Stimulated activated CD8-positive, alpha-beta memory T cell treated with anti-CD3 and anti-CD28 coated beads, Interleukin-4, amount 100 ng/mL, for 1 hour (primary cell): ENCODE data around the gene STAT4.
A peak's percentile ranks its signal among the peaks of the same experiment; 100 is the strongest.

Source experiments
- DNase-seq, 2 donors: peaks; one replicate each; pipeline ENCODE4 v3.0.0-alpha.2; 2020; ENCODE audit warnings: low read depth in 2 of 2, low spot score in 1 of 2

The STAT4 gene, protein sequence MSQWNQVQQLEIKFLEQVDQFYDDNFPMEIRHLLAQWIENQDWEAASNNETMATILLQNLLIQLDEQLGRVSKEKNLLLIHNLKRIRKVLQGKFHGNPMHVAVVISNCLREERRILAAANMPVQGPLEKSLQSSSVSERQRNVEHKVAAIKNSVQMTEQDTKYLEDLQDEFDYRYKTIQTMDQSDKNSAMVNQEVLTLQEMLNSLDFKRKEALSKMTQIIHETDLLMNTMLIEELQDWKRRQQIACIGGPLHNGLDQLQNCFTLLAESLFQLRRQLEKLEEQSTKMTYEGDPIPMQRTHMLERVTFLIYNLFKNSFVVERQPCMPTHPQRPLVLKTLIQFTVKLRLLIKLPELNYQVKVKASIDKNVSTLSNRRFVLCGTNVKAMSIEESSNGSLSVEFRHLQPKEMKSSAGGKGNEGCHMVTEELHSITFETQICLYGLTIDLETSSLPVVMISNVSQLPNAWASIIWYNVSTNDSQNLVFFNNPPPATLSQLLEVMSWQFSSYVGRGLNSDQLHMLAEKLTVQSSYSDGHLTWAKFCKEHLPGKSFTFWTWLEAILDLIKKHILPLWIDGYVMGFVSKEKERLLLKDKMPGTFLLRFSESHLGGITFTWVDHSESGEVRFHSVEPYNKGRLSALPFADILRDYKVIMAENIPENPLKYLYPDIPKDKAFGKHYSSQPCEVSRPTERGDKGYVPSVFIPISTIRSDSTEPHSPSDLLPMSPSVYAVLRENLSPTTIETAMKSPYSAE

DNA sequence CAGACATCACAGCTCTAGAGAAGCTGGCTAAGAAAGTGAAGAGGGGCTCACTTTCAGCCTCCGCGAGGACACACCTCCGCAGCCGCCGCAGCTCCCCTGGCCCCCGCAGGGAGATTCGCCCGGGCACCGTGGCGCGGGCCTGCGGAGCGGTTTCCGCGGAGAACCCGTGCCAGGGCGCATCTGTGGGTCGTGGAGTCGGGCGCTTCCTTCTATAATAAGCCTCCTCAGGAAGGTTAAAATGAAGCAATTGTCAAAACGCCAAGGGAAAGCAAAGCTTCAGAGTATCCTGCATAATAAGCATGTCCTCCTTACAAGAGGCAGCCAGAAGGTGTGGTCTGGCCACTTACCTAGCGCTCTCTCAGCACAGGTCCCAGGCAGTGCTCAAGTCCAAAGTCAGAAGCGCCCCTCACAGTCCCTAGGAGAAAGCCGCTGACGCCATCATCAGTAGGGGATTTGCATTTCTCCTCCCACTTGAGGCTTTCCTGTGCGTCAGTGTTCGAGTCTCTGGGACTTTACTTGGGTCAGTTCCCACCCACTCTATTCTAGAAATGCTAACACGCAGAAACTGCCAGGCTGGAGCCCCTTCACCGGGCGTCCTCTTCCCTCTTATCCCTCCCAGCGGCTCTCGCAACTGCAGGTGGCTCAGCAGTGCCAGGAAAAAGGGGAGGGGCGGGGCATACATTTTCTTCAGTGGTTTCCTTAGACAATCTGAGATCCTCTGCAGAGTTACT, at the start of gene STAT4:
TSS of gene STAT4 (minus strand) at position 395 of the 731 bp plus-strand sequence. CDS start 2,791 bp downstream, outside the sequence.
- peak; percentile 57 to 66 for DNase-seq

DNA sequence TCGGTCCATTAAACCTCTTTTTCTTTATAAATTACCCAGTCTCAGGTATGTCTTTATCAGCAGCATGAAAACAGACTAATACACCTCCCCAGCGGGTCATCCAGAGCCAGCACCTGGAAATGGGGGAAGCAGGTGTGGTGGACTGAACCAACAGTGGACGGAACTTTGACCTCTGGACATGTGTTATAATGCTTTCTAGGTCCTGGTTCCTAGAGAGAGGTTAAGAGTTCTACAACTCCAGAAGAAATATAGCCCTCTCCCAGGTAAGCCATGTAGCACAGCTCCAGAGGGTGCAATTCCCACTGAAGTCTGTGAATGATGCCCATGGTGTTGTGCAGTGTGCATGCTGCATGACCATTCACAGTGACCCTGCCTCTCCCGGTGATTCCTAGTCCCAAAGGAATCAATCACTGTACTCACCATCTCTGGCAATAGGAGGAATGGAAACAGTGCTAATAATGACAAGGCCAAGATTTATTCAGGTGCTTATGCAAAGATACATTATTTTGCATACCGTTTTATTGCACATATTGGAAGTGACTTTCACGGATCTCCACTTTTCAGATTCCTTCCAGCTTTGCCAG, 49.2 kb upstream of the STAT4 start:
- no peak for DNase-seq

DNA sequence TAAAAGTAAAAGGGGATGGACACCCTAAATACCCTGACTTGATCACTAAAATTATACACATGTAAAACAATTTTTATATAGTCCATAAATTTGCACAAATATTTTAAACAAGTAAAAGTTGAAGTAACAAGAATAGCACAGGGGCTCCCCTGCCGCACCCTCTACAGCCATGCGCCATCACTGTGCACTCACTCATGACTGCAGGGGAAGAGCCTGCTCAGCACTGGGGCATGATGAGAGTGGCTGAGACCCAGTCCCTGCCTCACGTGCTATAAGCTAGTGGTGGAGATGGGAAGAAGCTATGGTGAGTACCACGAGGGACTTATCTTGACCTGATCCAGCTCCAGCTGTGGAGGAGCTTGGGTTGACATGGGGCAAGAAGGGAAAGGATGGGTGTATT, 47.5 kb upstream of the STAT4 start:
- DNase-seq: no peak

DNA sequence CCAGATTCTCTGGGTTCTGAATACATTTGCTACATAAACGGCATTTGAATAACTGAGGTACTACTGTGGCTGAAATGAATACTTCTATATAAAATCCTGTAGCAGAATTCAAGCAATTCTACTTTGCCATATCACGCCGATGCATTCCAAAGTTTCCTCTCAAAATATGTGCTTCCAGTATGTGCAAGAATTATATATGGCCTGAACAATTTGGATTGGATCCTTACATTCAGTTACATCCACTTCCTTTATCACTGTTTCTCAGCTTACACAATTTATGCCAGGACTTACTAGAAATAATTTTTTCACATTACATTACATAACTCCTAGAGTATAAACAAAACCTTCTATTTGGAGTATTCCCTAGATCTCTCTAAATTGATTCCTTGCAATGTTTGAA, 46.3 kb upstream of the STAT4 start:
- DNase-seq: no peak

DNA sequence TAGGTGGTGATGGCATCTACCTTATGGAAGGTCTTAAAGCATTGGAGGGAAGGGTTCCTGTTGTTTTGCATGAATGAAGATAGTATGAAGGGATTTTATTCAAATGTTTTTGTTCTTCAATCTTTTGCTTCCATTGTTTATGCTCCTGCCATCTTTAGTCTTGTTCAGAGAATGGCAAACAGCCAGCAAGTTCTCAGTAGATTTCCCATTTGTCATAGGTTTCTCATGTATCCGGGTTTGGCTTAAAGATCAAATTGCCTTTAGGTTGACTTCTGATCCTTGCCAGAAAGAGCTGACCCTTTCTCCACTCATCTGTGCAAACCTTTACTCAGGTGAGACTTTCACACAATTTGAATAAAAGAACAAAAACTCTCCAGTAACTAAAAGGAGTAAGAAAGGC, 44.2 kb upstream of the STAT4 start:
- DNase-seq: no peak

DNA sequence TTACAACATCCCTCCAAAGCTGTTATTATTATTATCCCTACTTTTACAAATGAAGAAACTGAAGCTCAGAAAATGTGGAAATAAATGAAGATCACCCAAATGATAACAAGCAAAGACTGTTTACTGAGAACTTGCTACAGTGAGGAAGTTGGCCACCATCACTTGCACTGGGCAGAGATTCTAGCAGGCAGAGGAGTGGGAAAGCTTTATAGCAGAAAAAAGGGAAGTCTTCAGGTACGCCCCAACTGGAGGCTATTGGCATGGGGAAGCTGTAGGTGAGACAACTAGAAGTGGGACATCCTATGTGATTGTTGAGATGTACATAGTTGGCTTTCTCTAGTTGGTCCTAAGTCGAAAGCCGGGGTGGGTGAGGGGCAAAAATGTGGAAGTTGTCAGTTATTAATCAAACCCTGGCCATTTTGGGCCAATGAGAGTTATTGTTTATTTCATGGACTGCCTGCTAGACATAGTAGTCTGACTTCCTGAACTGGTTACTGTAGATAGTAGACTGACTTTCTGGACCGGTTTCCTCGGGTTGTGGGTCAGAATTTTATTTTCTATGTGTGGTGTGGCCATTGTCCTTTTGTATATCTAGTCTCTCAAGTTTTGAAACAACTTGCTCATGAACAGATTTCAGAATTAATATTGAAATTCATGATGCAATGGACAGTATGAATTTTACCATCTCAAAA, 40.2 kb upstream of the STAT4 start:
- DNase-seq: no peak

DNA sequence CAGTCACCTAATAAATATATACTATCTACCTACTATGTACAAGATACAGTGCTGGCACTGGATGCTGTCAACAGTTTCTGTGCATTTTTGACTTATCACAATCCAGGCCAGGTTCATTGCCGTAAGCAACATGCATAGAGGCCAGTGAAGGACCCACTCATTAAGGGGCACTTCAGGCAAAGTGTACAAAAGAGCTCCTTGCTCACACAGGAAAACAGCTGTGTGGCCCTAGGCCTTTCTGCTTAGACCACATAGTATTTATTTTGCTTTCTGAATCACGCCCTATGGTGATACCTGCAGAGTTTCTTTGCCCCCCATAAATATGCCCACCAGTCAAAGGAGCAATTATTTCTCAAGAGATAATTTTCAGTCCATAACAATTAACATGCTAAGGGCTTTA, 39.6 kb upstream of the STAT4 start:
- DNase-seq: no peak

DNA sequence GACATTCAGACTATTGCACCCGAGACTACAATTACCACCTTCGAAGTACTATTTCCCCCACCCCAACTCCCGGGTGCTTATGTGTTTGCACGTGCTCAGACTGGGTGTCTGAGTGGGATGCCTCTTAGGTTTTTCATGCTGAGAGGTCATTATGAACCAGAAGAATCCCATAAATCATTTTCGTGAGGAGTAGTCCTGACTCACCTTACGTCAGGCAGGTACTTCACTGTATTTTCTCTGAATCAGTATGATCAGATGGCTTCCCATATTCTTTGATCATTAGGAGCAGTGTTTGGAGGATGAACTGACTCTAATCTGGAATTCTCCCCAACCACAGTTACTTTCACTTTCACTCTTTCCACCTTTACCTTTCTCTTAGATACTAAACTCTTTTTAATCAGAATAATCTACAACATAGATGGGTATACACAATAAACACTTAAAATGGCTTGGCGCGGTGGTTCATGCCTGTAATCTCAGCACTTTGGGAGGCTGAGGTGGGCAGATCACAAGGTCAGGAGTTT, 38.4 kb upstream of the STAT4 start:
- DNase-seq: no peak

DNA sequence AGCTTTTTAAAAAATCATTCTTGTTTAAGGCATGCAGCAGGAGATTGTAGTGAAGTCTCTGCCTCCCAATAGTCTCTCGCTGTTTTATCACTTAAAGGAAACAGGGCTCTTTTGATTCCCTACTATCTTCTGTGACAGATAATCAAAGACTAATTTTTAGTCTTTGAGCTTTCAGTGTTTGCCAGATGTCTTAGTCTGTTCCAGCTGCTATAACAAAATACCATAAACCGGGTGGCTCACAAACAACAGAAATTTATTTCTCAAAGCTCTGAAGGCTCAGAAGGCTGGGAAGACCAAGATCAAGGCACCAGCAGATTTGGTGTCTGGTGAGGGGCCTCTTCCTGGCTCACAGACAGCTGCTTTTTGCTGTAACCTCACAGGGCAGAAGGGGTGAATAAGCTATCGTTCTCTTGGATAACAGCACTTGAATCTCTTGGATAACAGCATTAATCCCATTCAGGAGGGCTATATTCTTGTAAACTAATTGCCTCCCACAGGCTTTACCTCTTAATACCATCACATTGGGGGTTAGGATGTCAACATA, 37.8 kb upstream of the STAT4 start:
- no peak for DNase-seq

DNA sequence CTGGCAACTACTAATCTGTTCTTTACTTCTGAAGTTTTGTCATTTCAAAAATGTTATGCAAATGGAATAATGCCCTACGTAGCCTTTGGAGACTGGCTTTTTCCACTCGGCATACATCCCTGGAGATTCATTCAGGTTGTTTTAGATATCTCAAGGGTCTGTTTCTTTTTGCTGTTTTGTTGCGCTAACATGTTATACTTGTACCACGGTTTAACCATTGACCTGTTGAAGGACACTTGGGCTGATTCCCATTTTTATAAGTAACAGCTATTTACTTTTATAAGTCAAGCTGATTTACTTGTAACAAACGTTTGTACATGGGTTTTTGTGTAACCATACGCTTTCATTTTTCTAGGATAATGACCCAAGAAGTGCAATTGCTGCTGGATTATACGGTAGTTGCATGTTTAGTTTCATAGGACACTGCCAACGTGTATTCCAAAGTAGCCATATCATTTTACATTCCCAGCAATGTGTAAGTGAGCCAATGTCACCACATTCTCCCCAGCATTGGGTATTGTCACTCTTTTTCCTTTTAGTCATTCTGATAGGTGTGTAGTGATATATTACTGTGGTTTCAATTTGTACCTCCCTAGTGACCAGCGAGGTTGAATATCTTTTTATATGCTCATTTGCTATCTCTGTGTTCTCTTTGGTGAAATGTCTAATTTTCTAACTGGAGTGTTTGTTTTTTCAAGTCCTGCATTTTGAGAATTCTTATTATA, 36.5 kb upstream of the STAT4 start:
- no peak for DNase-seq

DNA sequence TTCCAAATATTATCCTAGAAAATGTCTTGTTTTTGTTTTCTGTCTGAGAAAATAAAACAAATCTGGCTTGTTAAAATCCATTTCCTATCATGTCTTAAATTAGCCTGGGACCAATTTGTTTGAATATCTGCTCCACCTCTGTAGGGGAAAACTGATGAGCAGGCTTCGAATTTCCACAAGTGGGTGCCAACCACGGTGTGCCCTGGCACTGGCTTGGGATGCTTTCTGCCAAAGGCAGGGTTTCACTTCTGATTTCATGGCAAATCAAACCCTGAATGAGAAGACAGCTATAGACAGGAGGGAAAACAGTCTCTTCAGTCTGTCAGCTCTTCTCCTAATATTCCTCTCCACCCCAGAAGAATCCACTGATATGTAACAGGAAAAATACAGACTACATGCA, 33.7 kb upstream of the STAT4 start:
- DNase-seq: no peak

DNA sequence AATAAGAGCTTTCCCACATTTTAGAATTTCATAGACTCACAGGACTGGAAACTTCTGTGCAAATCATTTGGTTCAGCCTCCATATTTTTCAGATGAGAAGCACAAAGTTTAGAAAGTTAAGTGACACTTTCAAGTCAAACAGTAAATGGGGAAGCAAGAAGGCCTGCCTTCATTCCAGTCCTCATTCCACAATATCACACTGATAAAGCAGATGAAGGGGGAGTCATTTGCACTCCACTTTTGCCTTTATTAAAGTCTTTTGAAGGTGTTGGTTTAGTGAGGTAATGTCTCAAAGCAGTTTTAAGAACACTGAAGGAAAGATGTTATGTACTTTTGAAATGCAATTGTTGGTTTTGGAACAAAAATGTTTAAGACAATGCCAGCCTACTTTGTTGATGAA, 32.7 kb upstream of the STAT4 start:
- DNase-seq: no peak

DNA sequence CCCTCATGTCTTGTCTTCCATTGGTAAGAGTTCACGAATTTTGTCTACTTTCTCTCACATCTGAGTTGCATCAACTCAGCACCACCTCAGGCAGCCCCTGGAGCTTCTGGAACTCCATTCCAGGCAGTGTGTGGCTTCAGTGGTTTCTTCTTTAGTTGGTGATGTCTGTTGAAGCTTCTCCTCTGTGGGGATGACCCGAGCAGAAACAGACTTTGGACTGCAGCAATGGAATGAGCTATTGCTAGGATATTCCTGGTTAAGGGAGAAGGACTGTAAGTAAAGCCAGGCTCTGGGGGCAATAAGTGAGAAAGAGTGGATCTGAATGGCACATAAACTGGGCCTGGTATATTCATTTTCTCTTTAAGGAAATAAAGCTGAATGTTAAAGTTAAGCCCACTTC, 32.3 kb upstream of the STAT4 start:
- no peak for DNase-seq

DNA sequence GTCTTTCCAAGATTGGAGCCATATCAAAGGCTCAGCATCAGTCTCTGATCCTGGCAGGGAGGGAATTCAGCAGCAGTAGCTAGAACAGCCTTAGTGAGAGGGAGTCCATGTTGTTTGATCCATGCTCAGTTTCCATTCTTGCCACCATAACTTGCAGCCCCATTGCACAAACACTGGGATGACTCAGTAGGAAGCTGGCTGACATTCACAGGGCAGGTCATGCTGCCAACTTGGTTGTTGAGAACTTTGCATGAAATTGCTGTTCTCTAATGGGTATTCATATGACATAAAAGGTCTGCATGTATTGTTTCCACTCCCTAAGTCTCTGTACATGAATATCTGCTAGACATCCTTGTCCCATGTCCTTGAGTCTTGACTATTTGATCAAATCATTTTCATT, 29.9 kb upstream of the STAT4 start:
- DNase-seq: no peak

DNA sequence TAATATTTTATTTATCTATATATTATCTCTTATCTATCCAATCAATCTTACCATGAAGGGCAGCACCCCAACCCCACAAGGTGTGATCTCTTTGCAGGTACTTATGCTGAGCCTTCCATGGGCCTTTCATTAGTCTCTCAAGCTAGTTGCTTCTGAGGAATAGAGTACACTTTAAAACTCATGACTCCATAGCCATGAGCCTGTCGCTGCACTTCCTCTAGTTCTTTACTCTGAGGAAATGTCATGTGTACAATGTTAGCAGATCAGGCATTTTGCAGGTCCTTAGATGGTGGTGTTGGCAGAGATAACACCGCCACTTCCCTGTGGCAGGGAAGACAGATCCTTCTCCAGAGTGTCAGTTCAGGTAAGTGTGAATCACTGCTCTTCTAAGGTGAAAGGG, 29.5 kb upstream of the STAT4 start:
- DNase-seq: no peak

DNA sequence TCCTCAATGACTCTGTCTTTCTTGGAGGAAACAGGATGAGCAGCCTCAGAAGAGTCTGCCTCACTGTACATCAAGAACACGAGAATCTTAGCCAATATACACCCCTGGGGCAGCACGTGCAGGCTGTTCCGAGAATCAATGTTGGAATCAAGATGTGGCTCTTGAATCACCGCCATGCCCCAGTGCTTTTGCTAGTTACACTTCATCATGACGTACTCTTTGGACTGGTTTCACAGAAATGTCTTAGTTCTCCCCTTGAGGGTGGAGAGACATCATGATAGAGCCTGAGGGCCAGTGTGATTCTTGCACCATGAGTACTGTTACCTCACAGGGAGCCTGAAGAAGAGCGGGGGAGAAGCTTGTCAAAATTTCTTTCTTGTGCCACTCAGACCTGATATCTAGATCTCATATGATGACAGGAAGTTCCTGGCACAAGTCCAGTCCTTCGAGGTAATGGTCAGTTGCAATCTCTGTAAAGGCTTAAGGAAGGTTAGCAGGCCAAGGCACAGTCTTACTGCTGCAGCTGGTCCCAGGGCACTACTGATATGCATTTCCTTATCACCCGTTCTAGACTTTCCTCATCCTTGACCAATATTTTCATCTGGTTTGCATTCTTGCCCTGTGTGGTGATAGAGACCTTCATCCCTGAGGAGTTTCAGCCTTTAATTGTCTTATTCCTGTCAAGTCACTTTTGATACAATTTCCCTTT, 28.2 kb upstream of the STAT4 start:
- DNase-seq: no peak

DNA sequence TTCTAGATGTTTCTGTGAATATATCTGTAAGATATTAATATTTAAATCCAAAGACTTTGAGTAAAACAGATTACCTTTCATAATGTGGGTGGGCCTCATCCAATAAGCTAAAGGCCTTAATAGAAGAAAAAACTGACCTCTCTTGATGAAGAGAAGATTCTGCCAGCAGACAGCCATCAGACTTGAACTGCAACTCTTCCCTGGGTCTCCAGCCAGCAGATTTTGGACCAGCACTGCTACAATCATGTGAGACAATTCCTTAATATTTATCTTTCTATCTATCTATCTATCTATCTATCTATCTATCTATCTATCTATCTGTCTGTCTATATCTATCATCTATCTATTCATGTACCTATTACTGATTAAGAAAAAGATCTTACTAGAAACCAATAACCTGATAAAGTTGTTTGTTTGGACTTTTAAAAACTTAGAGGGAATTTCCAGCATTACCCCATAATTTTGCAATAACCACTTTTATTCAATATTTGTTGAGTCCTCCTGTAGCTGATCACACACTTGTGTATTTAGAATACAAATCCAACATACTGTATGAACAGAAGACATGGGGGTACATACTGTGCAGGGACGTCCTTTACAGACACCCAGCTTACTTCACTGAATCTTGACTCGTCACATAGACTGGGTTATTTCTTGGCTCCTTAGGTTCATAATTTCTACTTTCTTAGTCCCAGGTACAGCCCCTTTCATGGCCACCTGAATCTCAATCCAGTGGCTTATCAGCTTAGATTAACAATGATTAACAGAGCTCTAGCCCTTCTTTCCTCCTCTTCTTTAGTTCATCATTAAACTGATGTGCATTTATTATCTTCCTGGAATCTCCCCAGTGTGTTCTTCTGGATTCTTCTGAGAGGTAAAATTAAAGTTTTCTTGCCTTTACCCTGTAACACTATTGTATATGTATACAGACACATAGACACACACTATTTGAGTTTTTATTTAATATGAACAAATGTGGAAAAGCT, 27.2 kb upstream of the STAT4 start:
- DNase-seq: no peak
